ENCODE measurements around the gene ALDOB. TPM values are rescaled to one million over a fixed set of nuclear protein-coding genes. Genes with fewer than 3 reads are reported as not detected.

Gene ALDOB
- total and polyA plus RNA-seq, 2 donors = 1.7 to 9.1 TPM

GRCh38 chr9:101449071-101449721, 13.6 kb upstream of the ALDOB start:
- 3% methylated on average over 40 of the region's 40 CpGs for WGBS
- peaks cover 4 to 23% of the 10 kb centered on the region in 2 donors for H3K27me3 ChIP-seq (ENCODE audit: control insufficient read depth in 2 of 2, insufficient read depth in 1 of 2, low read length in 1 of 2)
- H3K27ac ChIP-seq (ENCODE audit: low read depth in 1 of 2, low read length in 1 of 2) = no peak overlapping the region

GRCh38 chr9:101448680-101449070, 13.1 kb upstream of the ALDOB start:
- Histone ChIP-seq H3K4me3 (ENCODE audit: low read length in 2 of 2) (no peak overlapping the region), H3K27ac (ENCODE audit: low read depth in 1 of 2, low read length in 1 of 2) (no peak overlapping the region), H3K4me1 (ENCODE audit: control insufficient read depth in 2 of 2, insufficient read depth in 2 of 2, low read length in 2 of 2) (no peaks in the 10 kb centered on the region), H3K36me3 (ENCODE audit: control insufficient read depth in 2 of 2, insufficient read depth in 2 of 2, low read length in 1 of 2) (no peaks in the 10 kb centered on the region), H3K27me3 (ENCODE audit: control insufficient read depth in 2 of 2, insufficient read depth in 1 of 2, low read length in 1 of 2) (peaks cover 4 to 23% of the 10 kb centered on the region in 2 donors), H3K9me3 (ENCODE audit: control insufficient read depth in 2 of 2, insufficient read depth in 1 of 2, low read length in 1 of 2) (no peaks in the 10 kb centered on the region)
- 69% methylated on average over 4 of the region's 4 CpGs for WGBS
- DNase-seq (ENCODE audit: low read depth in 6 of 9, low spot score in 9 of 9) = no peak

More at GRCh38 chr9:101449071-101449721, 13.6 kb upstream of the ALDOB start:
- no peaks in the 10 kb centered on the region for H3K4me1 ChIP-seq (ENCODE audit: control insufficient read depth in 2 of 2, insufficient read depth in 2 of 2, low read length in 2 of 2)
- peak in 3 of 9 donors; percentile 14 to 17 (median 16) for DNase-seq (ENCODE audit: low read depth in 6 of 9, low spot score in 9 of 9)
- H3K4me3 ChIP-seq (ENCODE audit: low read length in 2 of 2) = peak overlapping the region in 1 of 2 donors; percentile 35
- H3K36me3 ChIP-seq (ENCODE audit: control insufficient read depth in 2 of 2, insufficient read depth in 2 of 2, low read length in 1 of 2) = no peaks in the 10 kb centered on the region
- no peaks in the 10 kb centered on the region for H3K9me3 ChIP-seq (ENCODE audit: control insufficient read depth in 2 of 2, insufficient read depth in 1 of 2, low read length in 1 of 2)

GRCh38 chr9:101446732-101447131, 11.2 kb upstream of the ALDOB start:
- no peaks in the 10 kb centered on the region for H3K36me3 ChIP-seq (ENCODE audit: control insufficient read depth in 2 of 2, insufficient read depth in 2 of 2, low read length in 1 of 2)
- peaks cover 4 to 23% of the 10 kb centered on the region in 2 donors for H3K27me3 ChIP-seq (ENCODE audit: control insufficient read depth in 2 of 2, insufficient read depth in 1 of 2, low read length in 1 of 2)
- H3K9me3 ChIP-seq (ENCODE audit: control insufficient read depth in 2 of 2, insufficient read depth in 1 of 2, low read length in 1 of 2) = no peaks in the 10 kb centered on the region
- DNase-seq (ENCODE audit: low read depth in 6 of 9, low spot score in 9 of 9) = no peak
- H3K27ac ChIP-seq (ENCODE audit: low read depth in 1 of 2, low read length in 1 of 2) = no peak overlapping the region
- no peaks in the 10 kb centered on the region for H3K4me1 ChIP-seq (ENCODE audit: control insufficient read depth in 2 of 2, insufficient read depth in 2 of 2, low read length in 2 of 2)
- no peak overlapping the region for H3K4me3 ChIP-seq (ENCODE audit: low read length in 2 of 2)

- Histone ChIP-seq H3K27ac (ENCODE audit: low read depth in 1 of 2, low read length in 1 of 2) (no peak overlapping the region), H3K4me3 (ENCODE audit: low read length in 2 of 2) (no peak overlapping the region), H3K27me3 (ENCODE audit: control insufficient read depth in 2 of 2, insufficient read depth in 1 of 2, low read length in 1 of 2) (peaks cover 4 to 22% of the 10 kb centered on the region in 2 donors), H3K36me3 (ENCODE audit: control insufficient read depth in 2 of 2, insufficient read depth in 2 of 2, low read length in 1 of 2) (no peaks in the 10 kb centered on the region), H3K4me1 (ENCODE audit: control insufficient read depth in 2 of 2, insufficient read depth in 2 of 2, low read length in 2 of 2) (no peaks in the 10 kb centered on the region), H3K9me3 (ENCODE audit: control insufficient read depth in 2 of 2, insufficient read depth in 1 of 2, low read length in 1 of 2) (no peaks in the 10 kb centered on the region)
- 81% methylated on average over 5 of the region's 5 CpGs for WGBS
- DNase-seq (ENCODE audit: low read depth in 6 of 9, low spot score in 9 of 9) = no peak
Observed at GRCh38 chr9:101445353-101446029, 9.9 kb upstream of the ALDOB start.

- DNase-seq (ENCODE audit: low read depth in 6 of 9, low spot score in 9 of 9) = no peak
- H3K36me3 ChIP-seq (ENCODE audit: control insufficient read depth in 2 of 2, insufficient read depth in 2 of 2, low read length in 1 of 2) = no peaks in the 10 kb centered on the region
- 84% methylated on average over 9 of the region's 9 CpGs for WGBS
- peaks cover 0 to 5% of the 10 kb centered on the region in 2 donors for H3K27me3 ChIP-seq (ENCODE audit: control insufficient read depth in 2 of 2, insufficient read depth in 1 of 2, low read length in 1 of 2)
- no peak overlapping the region for H3K4me3 ChIP-seq (ENCODE audit: low read length in 2 of 2)
- H3K27ac ChIP-seq (ENCODE audit: low read depth in 1 of 2, low read length in 1 of 2) = no peak overlapping the region
- H3K4me1 ChIP-seq (ENCODE audit: control insufficient read depth in 2 of 2, insufficient read depth in 2 of 2, low read length in 2 of 2) = no peaks in the 10 kb centered on the region
- H3K9me3 ChIP-seq (ENCODE audit: control insufficient read depth in 2 of 2, insufficient read depth in 1 of 2, low read length in 1 of 2) = no peaks in the 10 kb centered on the region
Observed at GRCh38 chr9:101443364-101443771, 7.8 kb upstream of the ALDOB start.

GRCh38 chr9:101442736-101443135, 7.2 kb upstream of the ALDOB start:
- Histone ChIP-seq H3K9me3 (ENCODE audit: control insufficient read depth in 2 of 2, insufficient read depth in 1 of 2, low read length in 1 of 2) (no peaks in the 10 kb centered on the region), H3K27ac (ENCODE audit: low read depth in 1 of 2, low read length in 1 of 2) (no peak overlapping the region)

GRCh38 chr9:101442318-101442717, 6.7 kb upstream of the ALDOB start:
- Histone ChIP-seq H3K4me3 (ENCODE audit: low read length in 2 of 2) (no peak overlapping the region), H3K4me1 (ENCODE audit: control insufficient read depth in 2 of 2, insufficient read depth in 2 of 2, low read length in 2 of 2) (no peaks in the 10 kb centered on the region), H3K9me3 (ENCODE audit: control insufficient read depth in 2 of 2, insufficient read depth in 1 of 2, low read length in 1 of 2) (no peaks in the 10 kb centered on the region), H3K27ac (ENCODE audit: low read depth in 1 of 2, low read length in 1 of 2) (no peak overlapping the region), H3K27me3 (ENCODE audit: control insufficient read depth in 2 of 2, insufficient read depth in 1 of 2, low read length in 1 of 2) (peaks cover 0 to 4% of the 10 kb centered on the region in 2 donors), H3K36me3 (ENCODE audit: control insufficient read depth in 2 of 2, insufficient read depth in 2 of 2, low read length in 1 of 2) (no peaks in the 10 kb centered on the region)
- DNase-seq (ENCODE audit: low read depth in 6 of 9, low spot score in 9 of 9) = no peak
- WGBS = 98% methylated on average over 3 of the region's 3 CpGs

More at GRCh38 chr9:101442736-101443135, 7.2 kb upstream of the ALDOB start:
- Histone ChIP-seq H3K4me1 (ENCODE audit: control insufficient read depth in 2 of 2, insufficient read depth in 2 of 2, low read length in 2 of 2) (no peaks in the 10 kb centered on the region), H3K4me3 (ENCODE audit: low read length in 2 of 2) (no peak overlapping the region), H3K36me3 (ENCODE audit: control insufficient read depth in 2 of 2, insufficient read depth in 2 of 2, low read length in 1 of 2) (no peaks in the 10 kb centered on the region), H3K27me3 (ENCODE audit: control insufficient read depth in 2 of 2, insufficient read depth in 1 of 2, low read length in 1 of 2) (peaks cover 0 to 4% of the 10 kb centered on the region in 2 donors)
- 91% methylated on average over 3 of the region's 3 CpGs for WGBS
- no peak for DNase-seq (ENCODE audit: low read depth in 6 of 9, low spot score in 9 of 9)

GRCh38 chr9:101440714-101441230, 5.2 kb upstream of the ALDOB start:
- Histone ChIP-seq H3K36me3 (ENCODE audit: control insufficient read depth in 2 of 2, insufficient read depth in 2 of 2, low read length in 1 of 2) (no peaks in the 10 kb centered on the region), H3K4me1 (ENCODE audit: control insufficient read depth in 2 of 2, insufficient read depth in 2 of 2, low read length in 2 of 2) (no peaks in the 10 kb centered on the region), H3K27me3 (ENCODE audit: control insufficient read depth in 2 of 2, insufficient read depth in 1 of 2, low read length in 1 of 2) (no peaks in the 10 kb centered on the region), H3K4me3 (ENCODE audit: low read length in 2 of 2) (no peak overlapping the region), H3K9me3 (ENCODE audit: control insufficient read depth in 2 of 2, insufficient read depth in 1 of 2, low read length in 1 of 2) (no peaks in the 10 kb centered on the region), H3K27ac (ENCODE audit: low read depth in 1 of 2, low read length in 1 of 2) (no peak overlapping the region)
- 63% methylated on average over 3 of the region's 3 CpGs for WGBS
- DNase-seq (ENCODE audit: low read depth in 6 of 9, low spot score in 9 of 9) = no peak

GRCh38 chr9:101438523-101438922, 2.9 kb upstream of the ALDOB start:
- Histone ChIP-seq H3K4me3 (ENCODE audit: low read length in 2 of 2) (no peak overlapping the region), H3K27me3 (ENCODE audit: control insufficient read depth in 2 of 2, insufficient read depth in 1 of 2, low read length in 1 of 2) (no peaks in the 10 kb centered on the region), H3K4me1 (ENCODE audit: control insufficient read depth in 2 of 2, insufficient read depth in 2 of 2, low read length in 2 of 2) (no peaks in the 10 kb centered on the region), H3K36me3 (ENCODE audit: control insufficient read depth in 2 of 2, insufficient read depth in 2 of 2, low read length in 1 of 2) (no peaks in the 10 kb centered on the region), H3K9me3 (ENCODE audit: control insufficient read depth in 2 of 2, insufficient read depth in 1 of 2, low read length in 1 of 2) (no peaks in the 10 kb centered on the region), H3K27ac (ENCODE audit: low read depth in 1 of 2, low read length in 1 of 2) (no peak overlapping the region)
- WGBS = 89% methylated on average over 3 of the region's 3 CpGs
- DNase-seq (ENCODE audit: low read depth in 6 of 9, low spot score in 9 of 9) = no peak

Data from thymus (tissue), 11 donors.